Stomach (tissue), 9 donors: ENCODE data around the gene PLCB4. TPM values are rescaled to one million over a fixed set of nuclear protein-coding genes. Genes with fewer than 3 reads are reported as not detected.

Experiments used
- DNase-seq, 2 donors: peaks; one replicate each; pipeline versions ENCODE4 v3.0.0 to v3.0.0-alpha.2; 2013 to 2019
- H3K27ac ChIP-seq, 5 donors: fragments of 200-600 bp in 4 of 5; sonication (generic) in 4 of 5; one replicate each; pipeline ENCODE4 v1.5.1; 2013 to 2019; ENCODE audit warnings: mild to moderate bottlenecking in 1 of 5, moderate library complexity in 1 of 5
- H3K27me3 ChIP-seq, 3 donors: fragments of 200-600 bp; sonication (generic); one replicate each; pipeline ENCODE4 v1.5.1; 2017 to 2019; ENCODE audit warnings: mixed run types in 1 of 3
- H3K36me3 ChIP-seq, 4 donors: fragments of 200-600 bp; sonication (generic); 1 replicate in 3 of 4; 2 replicates in 1 of 4; pipeline ENCODE4 v1.5.1; 2016 to 2019
- H3K4me1 ChIP-seq, 4 donors: fragments of 200-600 bp; sonication (generic); one replicate each; pipeline ENCODE4 v1.5.1; 2016 to 2019
- H3K4me3 ChIP-seq, 4 donors: fragments of 200-600 bp; sonication (generic) in 3 of 4; one replicate each; pipeline ENCODE4 v1.5.1; 2016 to 2019; ENCODE audit warnings: mild to moderate bottlenecking in 1 of 4
- H3K9me3 ChIP-seq, 4 donors: fragments of 200-600 bp; sonication (generic); one replicate each; pipeline ENCODE4 v1.5.1; 2016 to 2019
- EP300 ChIP-seq: sonication (generic); formaldehyde crosslinking; IDR thresholded peaks from one replicate; pipeline ENCODE4 v1.6.1; 2017; ENCODE audit warnings: antibody characterized with exemption
- POLR2A ChIP-seq, 4 donors: fragments of 450-650 bp; IDR thresholded peaks; one replicate each; pipeline ENCODE4 v1.6.1; 2016; ENCODE audit warnings: antibody characterized with exemption in 4 of 4, control low read depth in 2 of 4, mild to moderate bottlenecking in 1 of 4, moderate library complexity in 1 of 4
- POLR2AphosphoS5 ChIP-seq, 3 donors: sonication (generic); formaldehyde crosslinking; IDR thresholded peaks; one replicate each; pipeline ENCODE4 v1.6.1; 2016; ENCODE audit warnings: antibody characterized with exemption in 3 of 3
- WGBS, 5 donors: extraction: QIAGEN DNeasy Blood & Tissue Kit in 3 of 5; methylation state at CpG; one replicate each; pipeline versions ENCODE4 v1.1.5 to v1.1.7; 2013 to 2018; 5-methylcytosine and 5-hydroxymethylcytosine counted together
- intact Hi-C: fragments of 100-400 bp; cut with DNase I; formaldehyde crosslinking; loops from one replicate; pipeline ENCODE4 v1.15.1; 2023; ENCODE audit warnings: low total_unique reads
- polyA plus RNA-seq, 3 donors: library from polyadenylated mRNA; stranded (reverse); fragments of 200-250 nt; gene quantifications; one replicate each; pipeline ENCODE4 v1.2.3, GENCODE V29; 2013
- total RNA-seq, 5 donors: library from RNA; depleted of rRNA; stranded (reverse); fragments of >200 nt; gene quantifications; one replicate each; pipeline versions ENCODE4 v1.1.0 to v1.2.3, GENCODE V29; 2014 to 2016
- TF ChIP-seq, protein P1 (sequence below), 7 experiments: fragments of 450-650 bp in 4 of 7; fragments of 200-600 bp in 3 of 7; sonication (generic) in 3 of 7; IDR thresholded peaks; one replicate each; pipeline ENCODE4 v1.5.1; 2016 to 2019; ENCODE audit warnings: antibody characterized with exemption in 7 of 7, control low read depth in 2 of 7, mild to moderate bottlenecking in 1 of 7
- donor health status: healthy with polysubstance abuse.
- donor health status: Bipolar disorder and iron deficiency.
- donor health status: healthy.

Gene PLCB4
- total and polyA plus RNA-seq, 8 donors, result 5.3 to 29.4 (median 22.3) TPM

GRCh38 chr20:9163251-9163650, 94.4 kb downstream of the PLCB4 start:
- intact Hi-C loops, result no loop called here
- WGBS, 5 donors, result 71 to 89% (median 87%) methylated on average over 3 of the region's 3 CpGs
- Histone ChIP-seq H3K9me3 (no peaks in the 10 kb centered on the region), H3K4me3 (no peak overlapping the region), H3K4me1 (peaks cover 6 to 35% (median 18%) of the 10 kb centered on the region in 4 donors), H3K27me3 (no peaks in the 10 kb centered on the region), H3K36me3 (no peaks in the 10 kb centered on the region), H3K27ac (peak overlapping the region in 1 of 5 donors; percentile 15)
- no peak for TF ChIP-seq EP300
- TF ChIP-seq, protein P1, sequence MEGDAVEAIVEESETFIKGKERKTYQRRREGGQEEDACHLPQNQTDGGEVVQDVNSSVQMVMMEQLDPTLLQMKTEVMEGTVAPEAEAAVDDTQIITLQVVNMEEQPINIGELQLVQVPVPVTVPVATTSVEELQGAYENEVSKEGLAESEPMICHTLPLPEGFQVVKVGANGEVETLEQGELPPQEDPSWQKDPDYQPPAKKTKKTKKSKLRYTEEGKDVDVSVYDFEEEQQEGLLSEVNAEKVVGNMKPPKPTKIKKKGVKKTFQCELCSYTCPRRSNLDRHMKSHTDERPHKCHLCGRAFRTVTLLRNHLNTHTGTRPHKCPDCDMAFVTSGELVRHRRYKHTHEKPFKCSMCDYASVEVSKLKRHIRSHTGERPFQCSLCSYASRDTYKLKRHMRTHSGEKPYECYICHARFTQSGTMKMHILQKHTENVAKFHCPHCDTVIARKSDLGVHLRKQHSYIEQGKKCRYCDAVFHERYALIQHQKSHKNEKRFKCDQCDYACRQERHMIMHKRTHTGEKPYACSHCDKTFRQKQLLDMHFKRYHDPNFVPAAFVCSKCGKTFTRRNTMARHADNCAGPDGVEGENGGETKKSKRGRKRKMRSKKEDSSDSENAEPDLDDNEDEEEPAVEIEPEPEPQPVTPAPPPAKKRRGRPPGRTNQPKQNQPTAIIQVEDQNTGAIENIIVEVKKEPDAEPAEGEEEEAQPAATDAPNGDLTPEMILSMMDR (IDR thresholded peaks at IDR 0.05), result no peak
- TF ChIP-seq POLR2A (IDR thresholded peaks at IDR 0.05), result no peak
- no peak for TF ChIP-seq POLR2AphosphoS5 (IDR thresholded peaks at IDR 0.05)
- DNase-seq, result no peak

GRCh38 chr20:9163995-9164394, 95.1 kb downstream of the PLCB4 start:
- WGBS, 5 donors, result 24 to 68% (median 38%) methylated on average over 1 of the region's 1 CpG
- DNase-seq, result no peak
- H3K9me3 ChIP-seq, result no peaks in the 10 kb centered on the region

DNA sequence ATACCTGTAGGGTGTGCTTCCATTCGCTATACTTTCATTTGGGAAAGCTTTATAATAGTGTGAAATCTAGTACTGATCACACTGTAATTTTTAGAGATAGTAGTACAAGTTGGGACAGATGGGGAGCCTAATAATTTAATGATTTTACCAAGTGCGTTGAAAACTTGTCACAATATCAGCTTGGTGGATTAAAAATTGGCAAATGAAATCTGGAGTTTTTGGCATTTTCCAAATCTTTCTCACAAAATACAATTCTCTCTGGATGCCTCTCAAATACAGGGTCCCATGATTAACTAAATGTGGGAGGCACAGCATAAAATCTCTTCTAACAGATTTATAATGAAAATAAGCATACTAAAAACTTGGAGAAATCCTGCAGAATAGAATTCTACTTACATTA, 96.4 kb downstream of the PLCB4 start:
- Histone ChIP-seq H3K4me3 (no peak overlapping the region), H3K27ac (no peak overlapping the region), H3K36me3 (no peaks in the 10 kb centered on the region), H3K9me3 (no peaks in the 10 kb centered on the region), H3K27me3 (no peaks in the 10 kb centered on the region), H3K4me1 (peaks cover 6 to 29% (median 18%) of the 10 kb centered on the region in 4 donors)
- DNase-seq, result no peak
- 89 to 97% (median 91%) methylated on average over 2 of the region's 2 CpGs for WGBS, 5 donors
- intact Hi-C loops, result no loop called here
- TF ChIP-seq POLR2A (IDR thresholded peaks at IDR 0.05) (no peak), EP300 (no peak), POLR2AphosphoS5 (IDR thresholded peaks at IDR 0.05) (no peak)

More at GRCh38 chr20:9163995-9164394, 95.1 kb downstream of the PLCB4 start:
- Histone ChIP-seq H3K4me3 (no peak overlapping the region), H3K36me3 (no peaks in the 10 kb centered on the region), H3K4me1 (peaks cover 6 to 35% (median 18%) of the 10 kb centered on the region in 4 donors), H3K27me3 (no peaks in the 10 kb centered on the region), H3K27ac (no peak overlapping the region)
- no peak for TF ChIP-seq POLR2A (IDR thresholded peaks at IDR 0.05)
- intact Hi-C loops, result no loop called here

GRCh38 chr20:9166153-9166780, 97.4 kb downstream of the PLCB4 start:
- Histone ChIP-seq H3K27ac (peak overlapping the region in 4 of 5 donors; percentile 24 to 78 (median 36)), H3K4me3 (peak overlapping the region in 1 of 4 donors; percentile 18), H3K27me3 (no peaks in the 10 kb centered on the region), H3K9me3 (no peaks in the 10 kb centered on the region), H3K36me3 (no peaks in the 10 kb centered on the region), H3K4me1 (peaks cover under 1 to 19% (median 10%) of the 10 kb centered on the region in 4 donors)
- TF ChIP-seq, protein P1 (IDR thresholded peaks at IDR 0.05), result no peak
- TF ChIP-seq POLR2A (IDR thresholded peaks at IDR 0.05) (no peak), POLR2AphosphoS5 (IDR thresholded peaks at IDR 0.05) (no peak), EP300 (no peak)
- intact Hi-C loops, result no loop called here
- WGBS, 5 donors, result 34 to 63% (median 42%) methylated on average over 11 of the region's 11 CpGs
- peak in 1 of 2 donors; percentile 27 for DNase-seq

DNA sequence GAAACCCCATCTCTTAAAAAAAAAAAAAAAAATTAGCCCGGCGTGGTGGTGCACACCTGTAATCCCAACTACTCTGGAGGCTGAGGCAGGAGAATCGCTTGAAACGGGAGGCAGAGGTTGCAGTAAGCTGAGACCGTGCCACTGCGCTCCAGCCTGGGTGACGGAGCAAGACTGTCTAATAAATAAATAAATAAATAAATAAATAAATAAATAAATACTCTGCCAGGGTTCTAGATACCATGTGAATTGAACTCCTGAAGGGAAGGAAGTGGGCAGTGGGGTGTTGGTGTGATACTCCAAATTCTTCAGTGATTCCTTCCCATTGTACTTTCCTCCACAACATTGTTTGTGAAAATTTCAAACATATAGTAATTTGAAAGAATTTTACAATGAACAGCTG, 100.5 kb downstream of the PLCB4 start:
- intact Hi-C loops, result no loop called here
- 94 to 99% (median 96%) methylated on average over 7 of the region's 7 CpGs for WGBS, 5 donors

More for the DNA sequence above, 100.5 kb downstream of the PLCB4 start:
- no peak overlapping the region for H3K4me3 ChIP-seq
- no peak for DNase-seq
- no peak overlapping the region for H3K27ac ChIP-seq
- H3K36me3 ChIP-seq, result no peaks in the 10 kb centered on the region
- peaks cover 0 to 7% (median 4%) of the 10 kb centered on the region in 4 donors for H3K4me1 ChIP-seq
- TF ChIP-seq POLR2AphosphoS5 (IDR thresholded peaks at IDR 0.05) (no peak), POLR2A (IDR thresholded peaks at IDR 0.05) (no peak), EP300 (no peak)
- TF ChIP-seq, protein P1 (IDR thresholded peaks at IDR 0.05), result no peak
- no peaks in the 10 kb centered on the region for H3K9me3 ChIP-seq
- no peaks in the 10 kb centered on the region for H3K27me3 ChIP-seq
